HepG2 (cell line): Measurements from ENCODE around the gene ACE. TPM values are rescaled to one million over a fixed set of nuclear protein-coding genes. Genes with fewer than 3 reads are reported as not detected.

Source experiments
- AFF4 ChIP-seq: sonication (generic); formaldehyde crosslinking; IDR thresholded peaks from 2 replicates; pipeline ENCODE4 v1.4.0; 2020; ENCODE audit warnings: missing genetic modification reagents
- CTCF ChIP-seq: sonication (generic); formaldehyde crosslinking; IDR thresholded peaks from 2 replicates; pipeline ENCODE4 v1.5.0; 2020; ENCODE audit warnings: mild to moderate bottlenecking, missing genetic modification reagents, moderate library complexity
- DNMT1 ChIP-seq: sonication (generic); formaldehyde crosslinking; IDR thresholded peaks from 2 replicates; pipeline ENCODE4 v1.5.1; 2020; ENCODE audit warnings: mild to moderate bottlenecking, missing genetic modification reagents
- KAT8 ChIP-seq: IDR thresholded peaks from 2 replicates; pipeline ENCODE4 v1.6.1; 2016; ENCODE audit warnings: missing genetic modification reagents, missing compliant biosample characterization
- NBN ChIP-seq: fragments of 450-650 bp; conservative IDR thresholded peaks from 2 replicates; pipeline ENCODE4 v1.6.1; 2017
- SIX1 ChIP-seq: sonication (generic); formaldehyde crosslinking; IDR thresholded peaks from 2 replicates; pipeline ENCODE4 v1.4.0; 2020; ENCODE audit warnings: missing genetic modification reagents, borderline replicate concordance
- SMAD3 ChIP-seq: sonication (generic); formaldehyde crosslinking; IDR thresholded peaks from 2 replicates; pipeline ENCODE4 v1.4.0; 2020; ENCODE audit warnings: missing genetic modification reagents
- ZBED4 ChIP-seq: sonication (generic); formaldehyde crosslinking; IDR thresholded peaks from 2 replicates; pipeline ENCODE4 v1.4.0; 2020; ENCODE audit warnings: missing genetic modification reagents, borderline replicate concordance
- ZBTB10 ChIP-seq: sonication (generic); formaldehyde crosslinking; IDR thresholded peaks from 2 replicates; pipeline ENCODE4 v1.4.0; 2020; ENCODE audit warnings: missing genetic modification reagents, borderline replicate concordance
- ZBTB46 ChIP-seq: sonication (generic); formaldehyde crosslinking; IDR thresholded peaks from 2 replicates; pipeline ENCODE4 v1.4.0; 2020; ENCODE audit warnings: mild to moderate bottlenecking, missing genetic modification reagents, borderline replicate concordance
- ZNF383 ChIP-seq: sonication (generic); formaldehyde crosslinking; IDR thresholded peaks from 2 replicates; pipeline ENCODE4 v1.4.0; 2020; ENCODE audit warnings: missing genetic modification reagents, mild to moderate bottlenecking, borderline replicate concordance
- ZSCAN12 ChIP-seq: sonication (generic); formaldehyde crosslinking; IDR thresholded peaks from 2 replicates; pipeline ENCODE4 v1.9.0; 2021; ENCODE audit warnings: mild to moderate bottlenecking, missing genetic modification reagents
- polyA plus RNA-seq, 8 experiments: library from polyadenylated mRNA; depleted of rRNA in 3 of 8; stranded (reverse) in 7 of 8; unstranded in 1 of 8; fragments of >200 nt; fragmentation: Illumina TruSeq in 4 of 8; extraction: Trizol in 4 of 8; gene quantifications; 2 replicates each; pipeline versions ENCODE4 v1.2.1 to v1.2.3, GENCODE V29; 2011 to 2016; ENCODE audit warnings: low read depth in 4 of 8, missing spikeins in 1 of 8, mixed read lengths in 1 of 8; ENCODE audit not compliant: insufficient read depth in 1 of 8
- total RNA-seq, 5 experiments: library from RNA; depleted of rRNA; stranded (reverse); fragments of >200 nt; fragmentation: Illumina TruSeq; extraction: Trizol; gene quantifications; 2 replicates each; pipeline ENCODE4 v1.2.3, GENCODE V29; 2016; ENCODE audit warnings: low read depth in 1 of 5

ACE gene
- total and polyA plus RNA-seq, 2 of the 13 experiments (the other 11 are each of a cell fraction or from before 2014, with no cell fraction given) = 0.08 to 0.13 TPM

- TF ChIP-seq AFF4 (CRISPR knock-in tag) (no peak), CTCF (CRISPR knock-in tag) (peak; percentile 46), SIX1 (no peak), ZBTB46 (CRISPR knock-in tag) (no peak), ZBTB10 (CRISPR knock-in tag) (no peak), ZBED4 (CRISPR knock-in tag) (no peak), DNMT1 (CRISPR knock-in tag) (no peak), NBN (no peak), SMAD3 (CRISPR knock-in tag) (no peak), ZNF383 (CRISPR knock-in tag) (no peak), ZSCAN12 (CRISPR knock-in tag) (no peak), KAT8 (CRISPR knock-in tag) (no peak)
Observed at GRCh38 chr17:63476854-63477479, at the start of gene ACE (continued).
